Epidermal melanocyte (primary cell): ENCODE measurements around the gene PTPRD.

Experiments
- DNase-seq: peaks from one replicate; pipeline ENCODE4 v3.0.0; 2011; ENCODE audit warnings: low spot score; ENCODE audit not compliant: insufficient read length

The PTPRD gene

GRCh38 chr9:8844549-8844948, 1768.3 kb downstream of the PTPRD start:
- no peak for DNase-seq

GRCh38 chr9:8842402-8843193, 1770.2 kb downstream of the PTPRD start:
- DNase-seq, result no peak

- no peak for DNase-seq
Measured at GRCh38 chr9:8838136-8838535, 1774.7 kb downstream of the PTPRD start.

GRCh38 chr9:8835291-8835690, 1777.5 kb downstream of the PTPRD start:
- no peak for DNase-seq

- no peak for DNase-seq
Measured at GRCh38 chr9:8832955-8833354, 1779.8 kb downstream of the PTPRD start.

GRCh38 chr9:8832386-8832785, 1780.4 kb downstream of the PTPRD start:
- no peak for DNase-seq

GRCh38 chr9:8831568-8831967, 1781.2 kb downstream of the PTPRD start:
- no peak for DNase-seq

- no peak for DNase-seq
Measured at GRCh38 chr9:8826281-8826680, 1786.5 kb downstream of the PTPRD start.

GRCh38 chr9:8825585-8826147, 1787.1 kb downstream of the PTPRD start:
- no peak for DNase-seq

GRCh38 chr9:8823131-8823895, 1789.5 kb downstream of the PTPRD start:
- DNase-seq, result no peak

- no peak for DNase-seq
Measured at GRCh38 chr9:8822667-8823025, 1790.2 kb downstream of the PTPRD start.

- DNase-seq, result no peak
Measured at GRCh38 chr9:8821910-8822666, 1790.7 kb downstream of the PTPRD start.

GRCh38 chr9:8817335-8817734, 1795.5 kb downstream of the PTPRD start:
- no peak for DNase-seq

- no peak for DNase-seq
Measured at GRCh38 chr9:8816361-8816760, 1796.4 kb downstream of the PTPRD start.

- DNase-seq, result no peak
Measured at GRCh38 chr9:8815931-8816330, 1796.9 kb downstream of the PTPRD start.

GRCh38 chr9:8815219-8815618, 1797.6 kb downstream of the PTPRD start:
- DNase-seq, result no peak

- DNase-seq, result no peak
Measured at GRCh38 chr9:8812888-8813287, 1799.9 kb downstream of the PTPRD start.

- no peak for DNase-seq
Measured at GRCh38 chr9:8809741-8810140, 1803.1 kb downstream of the PTPRD start.

GRCh38 chr9:8806150-8806549, 1806.7 kb downstream of the PTPRD start:
- no peak for DNase-seq

GRCh38 chr9:8804613-8805012, 1808.2 kb downstream of the PTPRD start:
- DNase-seq, result no peak

GRCh38 chr9:8802242-8802641, 1810.6 kb downstream of the PTPRD start:
- no peak for DNase-seq

- no peak for DNase-seq
Measured at GRCh38 chr9:8800196-8800595, 1812.6 kb downstream of the PTPRD start.
